Endothelial cell of umbilical vein (primary cell): Measurements from ENCODE around the gene SHROOM4. TPM values are rescaled to one million over a fixed set of nuclear protein-coding genes. Genes with fewer than 3 reads are reported as not detected.

Source experiments
- BruUV-seq: library from RNA; stranded (reverse); fragments of 400-500 nt; replicated peaks from 2 replicates; lab custom pipeline; 2021; lab: Mats Ljungman, UMichigan
- CTCF ChIA-PET: fragments of 300-600, 350-600 bp; sonication (Branson Sonifier 250); formaldehyde crosslinking; loops from one replicate; lab custom pipeline; 2021; ENCODE audit warnings: antibody characterized with exemption, inconsistent platforms; lab: Charles Lee
- POLR2A ChIA-PET: fragments of 300-600, 350-600 bp; sonication (Branson Sonifier 250); formaldehyde crosslinking; loops from one replicate; lab custom pipeline; 2021; ENCODE audit warnings: antibody characterized with exemption, inconsistent platforms; lab: Charles Lee
- DNase-seq: peaks from one replicate; pipeline ENCODE4 v3.0.0-alpha.2; 2011; ENCODE audit warnings: low read depth, low spot score
- FAIRE-seq: peaks from 2 replicates; lab custom pipeline; 2011; peaks lifted over from hg19 to GRCh38; lab: Jason Lieb, UNC
- H2AFZ ChIP-seq: 2 replicates; pipeline ENCODE4 v1.6.0; 2012; ENCODE audit warnings: low read depth, low read length, control low read depth, inconsistent platforms
- H3K27ac ChIP-seq: 2 replicates; pipeline ENCODE4 v1.5.1; 2011; ENCODE audit warnings: low read depth, mild to moderate bottlenecking, control low read depth, low read length, moderate library complexity; ENCODE audit not compliant: insufficient read depth
- H3K27me3 ChIP-seq, 2 experiments: 2 replicates each; pipeline versions ENCODE4 v1.6.0 to v1.6.1; 2011; ENCODE audit warnings: low read length in 2 of 2, mixed read lengths in 1 of 2; ENCODE audit not compliant: control insufficient read depth in 2 of 2, insufficient read depth in 2 of 2
- H3K36me3 ChIP-seq, 2 experiments: 2 replicates in 1 of 2; 3 replicates in 1 of 2; pipeline ENCODE4 v1.5.1; 2011; ENCODE audit warnings: low read length in 2 of 2, mild to moderate bottlenecking in 1 of 2, moderate library complexity in 1 of 2; ENCODE audit not compliant: control insufficient read depth in 2 of 2, insufficient read depth in 2 of 2; ENCODE audit errors: extremely low read depth in 1 of 2
- H3K4me1 ChIP-seq: 3 replicates; pipeline ENCODE4 v1.5.1; 2011; ENCODE audit warnings: mild to moderate bottlenecking, low read length; ENCODE audit not compliant: control insufficient read depth, insufficient read depth; ENCODE audit errors: extremely low read depth
- H3K4me2 ChIP-seq: 2 replicates; pipeline ENCODE4 v1.6.1; 2011; ENCODE audit warnings: low read length, control low read depth, mixed read lengths; ENCODE audit not compliant: insufficient read depth
- H3K4me3 ChIP-seq, 3 experiments: fragments of 200-600 bp in 1 of 3; sonication (generic), shearing (Covaris generic) in 1 of 3; replicated peaks in 1 of 3; 2 replicates each; pipeline ENCODE4 v1.5.1; 2011 to 2016; ENCODE audit warnings: control low read depth in 3 of 3, low read length in 3 of 3, mild to moderate bottlenecking in 2 of 3, inconsistent platforms in 1 of 3, low read depth in 1 of 3, moderate library complexity in 1 of 3; ENCODE audit not compliant: insufficient read depth in 1 of 3
- H3K79me2 ChIP-seq: 2 replicates; pipeline ENCODE4 v1.6.0; 2012; ENCODE audit warnings: low read length, inconsistent platforms; ENCODE audit not compliant: control insufficient read depth, insufficient read depth
- H3K9ac ChIP-seq: replicated peaks from 2 replicates; pipeline ENCODE3; 2011; ENCODE audit warnings: low read length, control low read depth; ENCODE audit not compliant: insufficient read depth; ENCODE audit errors: extremely low read depth
- H3K9me1 ChIP-seq: replicated peaks from 3 replicates; pipeline ENCODE4 v1.6.0; 2011; ENCODE audit warnings: mild to moderate bottlenecking, low read length; ENCODE audit not compliant: control insufficient read depth, insufficient read depth; ENCODE audit errors: extremely low read depth
- H3K9me3 ChIP-seq: replicated peaks from 2 replicates; pipeline ENCODE4 v1.5.1; 2012; ENCODE audit warnings: low read length, inconsistent platforms; ENCODE audit not compliant: control insufficient read depth, insufficient read depth
- H4K20me1 ChIP-seq: replicated peaks from 2 replicates; pipeline ENCODE3; 2011; ENCODE audit warnings: mild to moderate bottlenecking, low read length; ENCODE audit not compliant: control insufficient read depth, insufficient read depth; ENCODE audit errors: extremely low read depth
- CTCF ChIP-seq, 2 donors: IDR thresholded peaks; 1 replicate in 1 of 2; 2 replicates in 1 of 2; pipeline ENCODE4 v1.5.1; 2011; ENCODE audit warnings: low read length in 2 of 2, mild to moderate bottlenecking in 2 of 2, moderate library complexity in 2 of 2, control low read depth in 1 of 2, inconsistent platforms in 1 of 2, low read depth in 1 of 2; ENCODE audit not compliant: insufficient read depth in 1 of 2; ENCODE audit errors: extremely low read depth in 1 of 2
- EZH2 ChIP-seq: IDR thresholded peaks from 2 replicates; pipeline ENCODE4 v1.6.1; 2012; ENCODE audit warnings: borderline replicate concordance, low read depth, mild to moderate bottlenecking, moderate library complexity, low read length, inconsistent platforms; ENCODE audit not compliant: severe bottlenecking
- FOS ChIP-seq: IDR thresholded peaks from 2 replicates; pipeline ENCODE4 v1.6.1; 2011; ENCODE audit warnings: mild to moderate bottlenecking, low read length, moderate library complexity, borderline replicate concordance; ENCODE audit not compliant: insufficient read depth
- GATA2 ChIP-seq: IDR thresholded peaks from 2 replicates; pipeline ENCODE4 v1.7.0; 2011; ENCODE audit warnings: low read depth, mild to moderate bottlenecking, moderate library complexity, mixed read lengths, low read length; ENCODE audit not compliant: insufficient read length, insufficient read depth
- JUN ChIP-seq: IDR thresholded peaks from 2 replicates; pipeline ENCODE4 v1.6.1; 2011; ENCODE audit warnings: borderline replicate concordance, low read depth; ENCODE audit not compliant: insufficient read length, insufficient read depth
- MAX ChIP-seq: IDR thresholded peaks from 2 replicates; pipeline ENCODE4 v1.6.1; 2011; ENCODE audit not compliant: insufficient read depth, insufficient read length
- POLR2A ChIP-seq: IDR thresholded peaks from 2 replicates; pipeline ENCODE4 v1.6.1; 2012; ENCODE audit warnings: low read depth, mild to moderate bottlenecking, control low read depth, low read length
- POLR2AphosphoS5 ChIP-seq: IDR thresholded peaks from 2 replicates; pipeline ENCODE4 v1.6.1; 2012; ENCODE audit warnings: low read depth, mild to moderate bottlenecking, control low read depth, low read length, moderate library complexity; ENCODE audit not compliant: insufficient read depth
- dilution Hi-C: fragments of 300-500 bp; cut with MboI; formaldehyde crosslinking; loops from one replicate; pipeline ENCODE4 v1.15.0; 2019; ENCODE audit warnings: low sequenced_read_pairs; ENCODE audit not compliant: extremely low pct_ligation_motif_present
- intact Hi-C: fragments of 100-400 bp; cut with micrococcal nuclease; formaldehyde crosslinking; loops from one replicate; pipeline ENCODE4 v1.10.0; 2022
- polyA plus RNA-seq, 4 experiments: library from polyadenylated mRNA; depleted of rRNA in 3 of 4; stranded (reverse) in 3 of 4; unstranded in 1 of 4; fragments of >200 nt; gene quantifications; 2 replicates each; pipeline versions ENCODE4 v1.2.1 to v1.2.3, GENCODE V29; 2011 to 2012; ENCODE audit warnings: missing spikeins in 1 of 4
- total RNA-seq: library from RNA; stranded (reverse); gene quantifications from 2 replicates; pipeline ENCODE4 v1.2.3, GENCODE V29; 2021

SHROOM4 gene
- total and polyA plus RNA-seq, 2 donors (not counting 3 experiments of a cell fraction or from before 2014, with no cell fraction given), result 29.7 to 57.5 TPM

GRCh38 chrX:50858548-50858947, 44.6 kb upstream of the SHROOM4 start:
- FAIRE-seq, result no peak
- intact Hi-C loops (no loop called here), dilution Hi-C loops (no loop called here)
- BruUV-seq, result no TSS peak
- Histone ChIP-seq H3K4me2 (no peak overlapping the region), H3K27ac (no peak overlapping the region), H2AFZ (no peak overlapping the region), H3K36me3 (no peaks in the 10 kb centered on the region), H4K20me1 (no peaks in the 10 kb centered on the region), H3K4me3 (no peak overlapping the region), H3K9me1 (no peaks in the 10 kb centered on the region), H3K9ac (no peak overlapping the region), H3K9me3 (no peaks in the 10 kb centered on the region), H3K79me2 (no peaks in the 10 kb centered on the region), H3K4me1 (no peaks in the 10 kb centered on the region), H3K27me3 (no peaks in the 10 kb centered on the region)
- TF ChIP-seq CTCF (IDR thresholded peaks at IDR 0.05; ENCODE audit: extremely low read depth in 1 of 2, insufficient read depth in 1 of 2, low read depth in 1 of 2, low read length in 2 of 2), result no peak
- no peak for TF ChIP-seq EZH2
- no peak for TF ChIP-seq FOS
- no peak for TF ChIP-seq POLR2A
- no peak for TF ChIP-seq GATA2
- POLR2A ChIA-PET, result no interaction called here
- no peak for DNase-seq
- CTCF ChIA-PET, result interaction anchor here (2.1 kb wide), 1 partner anchor 44 kb away, joined by 5 read pairs; no protein-coding TSS in a partner anchor

- intact Hi-C loops, result no loop called here
- H3K9ac ChIP-seq, result no peak overlapping the region
These were observed 39.4 kb upstream of the SHROOM4 start for GRCh38 chrX:50853399-50853798.

More at GRCh38 chrX:50853399-50853798, 39.4 kb upstream of the SHROOM4 start:
- Histone ChIP-seq H2AFZ (no peak overlapping the region), H3K4me3 (no peak overlapping the region), H3K27ac (no peak overlapping the region), H3K27me3 (no peaks in the 10 kb centered on the region), H3K36me3 (no peaks in the 10 kb centered on the region), H3K4me2 (no peak overlapping the region), H3K4me1 (no peaks in the 10 kb centered on the region), H3K9me3 (no peaks in the 10 kb centered on the region), H4K20me1 (no peaks in the 10 kb centered on the region), H3K79me2 (no peaks in the 10 kb centered on the region), H3K9me1 (no peaks in the 10 kb centered on the region)
- no peak for DNase-seq
- TF ChIP-seq MAX (no peak), FOS (no peak), POLR2AphosphoS5 (no peak), EZH2 (no peak), JUN (no peak), GATA2 (no peak)
- dilution Hi-C loops, result no loop called here
- ChIA-PET CTCF (no interaction called here), POLR2A (no interaction called here)
- BruUV-seq, result no TSS peak
- FAIRE-seq, result no peak
